ENCODE measurements around the gene IQSEC1.

Gene IQSEC1

DNA sequence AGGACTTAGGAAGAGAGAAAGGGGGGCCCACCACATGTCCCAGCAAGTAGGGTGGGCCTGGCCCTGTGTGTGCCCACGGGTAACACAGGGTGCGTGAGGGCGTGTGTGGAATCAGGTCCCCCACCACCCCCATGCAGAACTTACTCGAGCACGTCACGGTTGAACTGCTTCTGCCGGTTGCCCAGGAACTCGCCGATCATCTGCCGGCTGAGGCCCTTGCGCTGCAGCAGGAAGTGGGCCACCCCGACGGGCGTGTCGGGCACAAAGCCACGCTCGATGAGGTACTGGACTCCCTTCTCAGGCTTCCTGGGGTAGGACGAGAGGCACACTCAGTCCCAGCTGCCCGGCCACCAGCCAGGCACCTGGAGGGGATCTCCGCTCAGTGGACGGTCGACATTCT lies 148.8 kb downstream of the IQSEC1 start:
- H3K27me3 ChIP-seq, result no peaks in the 10 kb centered on the region
- H3K36me3 ChIP-seq, result peaks cover 14 to 100% (median 63%) of the 10 kb centered on the region in 11 experiments; a peak in 21 of 22 replicates
- no peak for TF ChIP-seq Cebpa-rat (IDR thresholded peaks at IDR 0.05)
- H3K4me1 ChIP-seq, result peaks cover 76 to 100% (median 95%) of the 10 kb centered on the region in 10 experiments
- peaks cover 91 to 100% (median 100%) of the 10 kb centered on the region in 11 experiments for H4K20me1 ChIP-seq
- peak overlapping the region; percentile 74 to 99 (median 94) for H3K4me2 ChIP-seq
- peak overlapping the region in 8 of 11 experiments; percentile 33 to 72 (median 61); a peak in 15 of 22 replicates for H3K27ac ChIP-seq
- H3K4me3 ChIP-seq, result peak overlapping the region in 7 of 10 experiments; percentile 24 to 52 (median 33); a peak in 11 of 20 replicates
- H3K9me3 ChIP-seq (replicated peaks in 1 of 11), result no peaks in the 10 kb centered on the region
- peak overlapping the region in 8 of 11 experiments; percentile 46 to 69 (median 58); a peak in 13 of 22 replicates for H3K9ac ChIP-seq

DNA sequence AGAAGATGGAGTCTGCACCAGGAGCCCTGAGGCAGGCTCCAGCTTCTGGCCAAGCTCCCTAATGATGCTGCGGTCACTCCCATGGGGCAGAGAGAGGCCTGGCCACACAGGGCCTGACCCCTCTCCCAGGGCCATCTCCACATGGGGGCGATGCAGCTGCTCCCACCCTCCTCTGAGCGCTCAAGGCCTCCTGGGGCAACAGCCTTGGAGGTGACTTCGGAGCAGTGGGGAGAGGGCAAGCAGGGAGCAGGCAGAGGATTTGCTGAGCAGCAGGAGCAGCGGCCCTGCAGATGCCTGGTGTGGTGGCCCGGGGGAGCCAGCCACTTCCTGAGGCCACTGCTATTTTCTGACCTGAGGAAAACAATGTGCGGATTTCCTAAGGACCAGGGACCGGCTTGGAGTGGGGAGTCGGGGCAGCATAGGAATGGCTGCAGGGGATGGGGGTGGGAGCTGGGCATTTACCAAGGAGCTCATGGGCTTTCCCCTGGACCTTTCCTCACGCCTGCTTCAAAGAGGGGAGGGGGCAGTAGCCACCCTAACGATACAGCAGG lies 150.3 kb downstream of the IQSEC1 start:
- Histone ChIP-seq H3K36me3 (peaks cover 14 to 100% (median 63%) of the 10 kb centered on the region in 11 experiments; a peak in 21 of 22 replicates), H3K9me3 (replicated peaks in 1 of 11) (no peaks in the 10 kb centered on the region), H3K9ac (peak overlapping the region in 8 of 11 experiments; percentile 30 to 64 (median 54); a peak in 12 of 22 replicates), H4K20me1 (peaks cover 89 to 100% (median 100%) of the 10 kb centered on the region in 11 experiments), H3K27ac (peak overlapping the region in 5 of 11 experiments; percentile 35 to 65 (median 60); a peak in 9 of 22 replicates), H3K4me2 (peak overlapping the region; percentile 74 to 99 (median 94)), H3K4me3 (peak overlapping the region in 4 of 10 experiments; percentile 16 to 33 (median 22); a peak in 7 of 20 replicates), H3K27me3 (no peaks in the 10 kb centered on the region), H3K4me1 (peaks cover 88 to 100% (median 97%) of the 10 kb centered on the region in 10 experiments)
- TF ChIP-seq Cebpa-rat (IDR thresholded peaks at IDR 0.05), result no peak

DNA sequence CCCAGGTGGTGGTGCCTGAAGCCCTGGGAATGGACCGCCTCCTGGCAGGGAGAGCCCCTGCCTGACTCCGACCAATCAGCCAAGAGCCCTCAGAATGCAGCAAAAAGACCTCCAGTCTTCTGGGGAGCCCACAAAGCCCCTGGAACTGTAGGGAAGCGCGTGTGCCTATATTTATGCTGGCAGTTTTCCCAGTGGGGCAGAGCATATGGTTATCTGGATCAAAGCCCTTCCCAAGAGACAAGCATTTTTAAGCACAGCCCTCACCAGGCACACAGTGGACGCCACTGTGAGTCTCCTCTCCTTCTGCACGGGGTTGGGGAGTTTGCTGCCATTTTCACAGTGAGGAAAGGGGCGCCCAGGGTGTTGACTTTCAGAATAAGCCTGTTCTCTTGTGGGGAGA lies 150.9 kb downstream of the IQSEC1 start:
- peak overlapping the region; percentile 74 to 99 (median 94) for H3K4me2 ChIP-seq
- H3K9me3 ChIP-seq (replicated peaks in 1 of 11), result no peaks in the 10 kb centered on the region
- H3K27ac ChIP-seq, result peak overlapping the region in 3 of 11 experiments; percentile 55 to 65 (median 61); a peak in 4 of 22 replicates
- TF ChIP-seq Cebpa-rat (IDR thresholded peaks at IDR 0.05), result no peak
- H4K20me1 ChIP-seq, result peaks cover 83 to 100% (median 100%) of the 10 kb centered on the region in 11 experiments
- peaks cover 93 to 100% (median 100%) of the 10 kb centered on the region in 10 experiments for H3K4me1 ChIP-seq
- H3K4me3 ChIP-seq, result peak overlapping the region in 3 of 10 experiments; percentile 16 to 33 (median 19); a peak in 5 of 20 replicates
- H3K9ac ChIP-seq, result peak overlapping the region in 6 of 11 experiments; percentile 46 to 64 (median 58); a peak in 10 of 22 replicates
- peaks cover 14 to 100% (median 60%) of the 10 kb centered on the region in 11 experiments; a peak in 21 of 22 replicates for H3K36me3 ChIP-seq
- H3K27me3 ChIP-seq, result no peaks in the 10 kb centered on the region

DNA sequence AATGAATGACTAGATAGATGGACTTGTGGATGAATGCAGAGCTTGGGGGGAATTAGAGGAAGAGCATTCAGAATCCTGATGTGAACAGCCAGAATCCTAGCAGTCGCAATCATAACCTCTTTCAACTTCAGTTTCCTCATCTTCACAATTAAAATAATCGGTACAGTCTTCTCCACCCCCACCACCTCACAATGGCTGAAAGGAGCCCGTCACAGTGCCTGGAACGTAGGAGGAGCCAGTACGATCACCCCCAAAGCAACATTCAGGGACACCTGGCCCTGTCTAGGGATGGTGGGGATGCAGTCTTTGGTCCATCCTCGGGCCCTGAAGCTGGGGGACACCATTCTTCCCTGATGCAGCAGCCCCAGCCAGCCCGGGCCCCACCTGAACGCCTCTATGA lies 151.5 kb downstream of the IQSEC1 start:
- TF ChIP-seq Cebpa-rat (IDR thresholded peaks at IDR 0.05), result no peak
- H3K27ac ChIP-seq, result peak overlapping the region in 2 of 11 experiments; percentile 61 to 63; a peak in 2 of 22 replicates
- H3K4me2 ChIP-seq, result peak overlapping the region; percentile 74 to 99 (median 94)
- H3K27me3 ChIP-seq, result no peaks in the 10 kb centered on the region
- H3K4me3 ChIP-seq, result peak overlapping the region in 1 of 10 experiments; percentile 19; a peak in 1 of 20 replicates
- H3K9me3 ChIP-seq (replicated peaks in 1 of 11), result no peaks in the 10 kb centered on the region
- peaks cover 82 to 100% (median 100%) of the 10 kb centered on the region in 11 experiments for H4K20me1 ChIP-seq
- H3K36me3 ChIP-seq, result peaks cover 14 to 100% (median 60%) of the 10 kb centered on the region in 11 experiments; a peak in 21 of 22 replicates
- peak overlapping the region in 5 of 11 experiments; percentile 35 to 60 (median 55); a peak in 5 of 22 replicates for H3K9ac ChIP-seq
- H3K4me1 ChIP-seq, result peaks cover 96 to 100% (median 100%) of the 10 kb centered on the region in 10 experiments

DNA sequence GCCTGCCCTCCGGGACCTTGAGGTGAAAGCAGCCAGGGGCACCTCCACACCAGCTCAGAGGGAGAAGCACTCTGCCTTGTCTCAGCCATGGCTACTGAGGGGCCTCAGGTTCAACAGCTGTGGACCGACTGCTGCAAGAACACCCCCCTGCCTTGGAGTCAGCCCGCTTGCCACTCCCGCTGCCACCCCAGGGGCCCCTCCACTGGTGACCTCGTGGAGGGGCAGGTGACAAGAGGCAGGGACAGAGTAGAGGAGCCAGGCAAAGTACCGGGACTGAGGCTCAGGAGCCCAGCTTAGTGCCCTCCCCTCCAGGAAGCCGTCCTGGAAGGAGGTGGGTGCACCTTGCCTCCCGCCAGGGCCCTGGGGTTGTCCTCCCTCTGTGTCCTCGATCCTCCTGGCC lies 152.3 kb downstream of the IQSEC1 start:
- H3K27me3 ChIP-seq, result no peaks in the 10 kb centered on the region
- no peak for TF ChIP-seq Cebpa-rat (IDR thresholded peaks at IDR 0.05)
- peaks cover 82 to 100% (median 100%) of the 10 kb centered on the region in 11 experiments for H4K20me1 ChIP-seq
- peak overlapping the region; percentile 74 to 99 (median 94) for H3K4me2 ChIP-seq
- peaks cover 96 to 100% (median 100%) of the 10 kb centered on the region in 10 experiments for H3K4me1 ChIP-seq
- peaks cover 11 to 97% (median 55%) of the 10 kb centered on the region in 11 experiments; a peak in 21 of 22 replicates for H3K36me3 ChIP-seq
- peak overlapping the region in 6 of 11 experiments; percentile 38 to 63 (median 47); a peak in 10 of 22 replicates for H3K27ac ChIP-seq
- no peaks in the 10 kb centered on the region for H3K9me3 ChIP-seq (replicated peaks in 1 of 11)
- peak overlapping the region in 7 of 11 experiments; percentile 9 to 60 (median 46); a peak in 13 of 22 replicates for H3K9ac ChIP-seq
- H3K4me3 ChIP-seq, result peak overlapping the region in 1 of 10 experiments; percentile 26; a peak in 4 of 20 replicates

DNA sequence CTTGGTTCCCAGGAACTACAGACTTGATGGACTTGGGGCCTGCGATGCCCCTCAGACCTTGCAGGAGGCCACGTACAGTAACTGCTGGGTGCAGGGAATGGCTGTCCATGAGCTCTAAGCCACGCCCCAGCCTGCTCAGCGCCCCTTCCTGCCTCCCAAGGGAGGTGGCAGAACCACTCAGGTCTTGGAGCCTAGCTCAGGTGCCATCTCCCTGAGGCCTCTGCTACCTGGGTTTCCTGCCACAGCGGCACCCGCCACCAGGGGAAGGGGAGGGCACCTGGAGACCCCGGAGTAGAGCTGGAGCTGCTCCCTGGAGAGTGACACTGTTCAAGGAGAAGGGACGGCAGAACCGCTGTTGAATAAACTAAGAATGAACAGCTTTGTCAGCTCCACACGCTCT lies 154.0 kb downstream of the IQSEC1 start:
- H3K27ac ChIP-seq, result peak overlapping the region in 7 of 11 experiments; percentile 16 to 63 (median 44); a peak in 11 of 22 replicates
- peaks cover 14 to 97% (median 63%) of the 10 kb centered on the region in 11 experiments for H3K36me3 ChIP-seq
- no peaks in the 10 kb centered on the region for H3K9me3 ChIP-seq (replicated peaks in 1 of 11)
- H3K27me3 ChIP-seq, result no peaks in the 10 kb centered on the region
- TF ChIP-seq Cebpa-rat (IDR thresholded peaks at IDR 0.05), result no peak
- peak overlapping the region; percentile 74 to 99 (median 94); a peak in 21 of 22 replicates for H3K4me2 ChIP-seq
- peak overlapping the region in 8 of 11 experiments; percentile 2 to 60 (median 42); a peak in 12 of 22 replicates for H3K9ac ChIP-seq
- peaks cover 73 to 100% (median 100%) of the 10 kb centered on the region in 11 experiments for H4K20me1 ChIP-seq
- H3K4me1 ChIP-seq, result peaks cover 93 to 100% (median 100%) of the 10 kb centered on the region in 10 experiments
- H3K4me3 ChIP-seq, result peak overlapping the region in 2 of 10 experiments; percentile 17 to 21; a peak in 2 of 20 replicates

DNA sequence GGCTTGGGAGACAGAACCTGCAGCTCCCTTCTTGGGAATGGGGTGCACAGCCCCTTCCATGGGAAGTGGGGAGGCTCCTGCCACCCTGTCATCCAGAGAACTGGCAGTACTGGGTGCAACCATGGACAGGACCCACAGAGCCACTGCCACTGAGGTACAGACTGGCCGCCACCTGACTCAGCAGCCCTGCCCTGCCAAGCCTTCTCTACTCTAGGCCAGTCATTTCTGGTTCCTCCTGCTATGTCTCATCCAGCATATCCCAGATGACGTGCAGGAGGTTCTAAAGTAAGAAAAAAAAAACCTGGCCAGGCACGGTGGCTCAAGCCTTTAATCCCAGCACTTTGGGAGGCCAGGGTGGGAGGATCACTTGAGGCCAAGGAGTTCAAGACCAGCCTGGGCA lies 155.0 kb downstream of the IQSEC1 start:
- Histone ChIP-seq H4K20me1 (peaks cover 64 to 100% (median 100%) of the 10 kb centered on the region in 11 experiments; a peak in 21 of 22 replicates), H3K4me2 (peak overlapping the region; percentile 23 to 99 (median 90); a peak in 17 of 22 replicates), H3K4me1 (peaks cover 83 to 100% (median 100%) of the 10 kb centered on the region in 10 experiments), H3K27ac (0 out of 22 replicates have a peak overlapping the region, but pooled peaks of 1 of the 11 experiments have one; percentile 63), H3K36me3 (peaks cover 14 to 97% (median 67%) of the 10 kb centered on the region in 11 experiments), H3K9ac (peak overlapping the region in 2 of 11 experiments; percentile 10 to 16; a peak in 1 of 22 replicates), H3K27me3 (no peaks in the 10 kb centered on the region), H3K4me3 (no peak overlapping the region), H3K9me3 (replicated peaks in 1 of 11) (no peaks in the 10 kb centered on the region)
- no peak for TF ChIP-seq Cebpa-rat (IDR thresholded peaks at IDR 0.05)

DNA sequence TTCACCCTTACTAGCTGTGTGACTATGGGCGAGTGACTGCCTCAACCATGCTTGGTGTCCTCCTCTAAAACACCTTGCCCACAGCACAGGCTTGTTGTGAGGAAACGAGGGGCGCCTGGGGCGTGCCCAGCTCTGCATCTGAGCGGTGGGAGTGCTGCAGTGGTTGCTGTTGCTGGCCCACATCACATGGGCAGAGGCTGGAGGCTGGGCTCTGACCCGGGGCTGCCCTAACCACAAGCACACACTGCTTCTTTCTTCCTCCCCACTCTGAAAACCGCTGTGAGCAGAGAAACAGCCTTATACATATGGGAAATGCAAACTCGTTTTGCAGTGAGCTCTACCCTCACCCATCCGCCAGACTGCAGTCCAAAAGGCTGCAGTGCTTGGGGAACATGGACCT lies 157.1 kb downstream of the IQSEC1 start:
- Histone ChIP-seq H3K36me3 (peaks cover 16 to 97% (median 71%) of the 10 kb centered on the region in 11 experiments), H4K20me1 (peaks cover 52 to 100% (median 89%) of the 10 kb centered on the region in 11 experiments; a peak in 21 of 22 replicates), H3K4me2 (peak overlapping the region; percentile 65 to 99 (median 90)), H3K27ac (peak overlapping the region in 6 of 11 experiments; percentile 11 to 66 (median 40); a peak in 10 of 22 replicates), H3K9me3 (replicated peaks in 1 of 11) (no peaks in the 10 kb centered on the region), H3K9ac (peak overlapping the region in 3 of 11 experiments; percentile 9 to 29 (median 9); a peak in 2 of 22 replicates), H3K4me3 (no peak overlapping the region), H3K4me1 (peaks cover 62 to 100% (median 99%) of the 10 kb centered on the region in 10 experiments), H3K27me3 (no peaks in the 10 kb centered on the region)
- TF ChIP-seq Cebpa-rat (IDR thresholded peaks at IDR 0.05), result no peak

Measured in BLaER1 treated with 17β-estradiol and CSF1 and Interleukin-3, amounts not matched to agents 10 nM and 100 nM (cell line).